GM12878 (cell line): ENCODE results near the gene DHRS9. TPM values are rescaled to one million over a fixed set of nuclear protein-coding genes. Genes with fewer than 3 reads are reported as not detected.
"Not testable (repeated sequence)": the region's sequence is repeated elsewhere in the genome, so short reads cannot be mapped to it uniquely, and the experiment has no call there.

ENCODE experiments used
- ATAC-seq: fragments of 200-7000 bp; cut with Tn5 transposase; 3 replicates; pipeline ENCODE4 v1.9.1; 2020; ENCODE audit warnings: mild to moderate bottlenecking, moderate library complexity
- BruUV-seq: library from RNA; stranded (reverse); fragments of 400-500 nt; replicated peaks from 2 replicates; lab custom pipeline; 2021; lab: Mats Ljungman, UMichigan
- CTCF ChIA-PET: fragments of 300-600 bp; sonication (Branson Sonifier 250); formaldehyde crosslinking; extraction: SDS; loops from one replicate; lab custom pipeline; 2021; ENCODE audit warnings: inconsistent platforms; lab: Yijun Ruan, JAX
- POLR2A ChIA-PET: fragments of 350-600 bp; formaldehyde crosslinking; extraction: SDS; loops from one replicate; lab custom pipeline; 2021; ENCODE audit warnings: inconsistent platforms; lab: Charles Lee
- RAD21 ChIA-PET: fragments of 300-600 bp; sonication (Branson Sonifier 250); formaldehyde crosslinking; loops from one replicate; lab custom pipeline; 2023; ENCODE audit warnings: antibody characterized with exemption; ENCODE audit not compliant: unreplicated experiment; lab: Charles Lee
- SMC1A ChIA-PET: fragments of 300-600 bp; sonication (Branson Sonifier 250); formaldehyde crosslinking; loops from one replicate; lab custom pipeline; 2023; ENCODE audit not compliant: unreplicated experiment, uncharacterized antibody; lab: Charles Lee
- DNase-seq: peaks from one replicate; pipeline ENCODE4 v3.0.0-alpha.2; 2011; ENCODE audit warnings: low read depth, low spot score
- FAIRE-seq: peaks from 3 replicates; lab custom pipeline; 2011; peaks lifted over from hg19 to GRCh38; lab: Jason Lieb, UNC
- H2AFZ ChIP-seq: 2 replicates; pipeline ENCODE4 v1.6.0; 2011; ENCODE audit warnings: low read depth, low read length, control low read depth; ENCODE audit not compliant: control insufficient read depth
- H3K27ac ChIP-seq: 2 replicates; pipeline ENCODE4 v1.5.1; 2011; ENCODE audit warnings: control low read depth; ENCODE audit not compliant: control insufficient read depth, insufficient read depth
- H3K27me3 ChIP-seq, 2 experiments: replicated peaks in 1 of 2; 2 replicates each; pipeline versions ENCODE4 v1.6.0 to v1.6.1; 2011; ENCODE audit warnings: low read length in 1 of 2; ENCODE audit not compliant: control insufficient read depth in 2 of 2, insufficient read depth in 2 of 2
- H3K36me3 ChIP-seq, 2 experiments: 2 replicates each; pipeline ENCODE4 v1.5.1; 2011; ENCODE audit warnings: low read length in 1 of 2; ENCODE audit not compliant: control insufficient read depth in 2 of 2, insufficient read depth in 2 of 2
- H3K4me1 ChIP-seq: 2 replicates; pipeline ENCODE4 v1.6.1; 2011; ENCODE audit warnings: mild to moderate bottlenecking, low read length, moderate library complexity, mixed read lengths; ENCODE audit not compliant: control insufficient read depth, insufficient read depth
- H3K4me2 ChIP-seq: 2 replicates; pipeline ENCODE4 v1.6.0; 2011; ENCODE audit warnings: control low read depth; ENCODE audit not compliant: control insufficient read depth, insufficient read depth
- H3K4me3 ChIP-seq: fragments of 200-600 bp; sonication (generic); 2 replicates; pipeline ENCODE4 v1.5.1; 2016
- H3K79me2 ChIP-seq: 2 replicates; pipeline ENCODE4 v1.6.0; 2011; ENCODE audit warnings: low read length; ENCODE audit not compliant: control insufficient read depth, insufficient read depth
- H3K9ac ChIP-seq: 2 replicates; pipeline ENCODE4 v1.8.0; 2011; ENCODE audit warnings: low read length, control low read depth, mixed read lengths; ENCODE audit not compliant: control insufficient read depth, insufficient read depth
- H3K9me3 ChIP-seq: replicated peaks from 3 replicates; pipeline ENCODE4 v1.5.1; 2011; ENCODE audit warnings: mild to moderate bottlenecking, low read length; ENCODE audit not compliant: control insufficient read depth, insufficient read depth
- H4K20me1 ChIP-seq: 2 replicates; pipeline ENCODE4 v1.6.0; 2011; ENCODE audit not compliant: control insufficient read depth, insufficient read depth
- WGBS: methylation state at CpG from one replicate; pipeline ENCODE4 v1.1.6; 2016; ENCODE audit warnings: low lambda C conversion rate; ENCODE audit not compliant: insufficient replicate concordance, insufficient coverage; ENCODE audit errors: missing lambda C conversion rate; 5-methylcytosine and 5-hydroxymethylcytosine counted together
- in situ Hi-C: fragments of 300-500 bp; cut with MboI; formaldehyde crosslinking; loops from 9 replicates; pipeline ENCODE4 v1.14.3; 2018; ENCODE audit warnings: mixed read lengths
- intact Hi-C: fragments of 100-400 bp; cut with micrococcal nuclease; formaldehyde crosslinking; loops from one replicate; pipeline ENCODE4 v1.14.2; 2022; ENCODE audit not compliant: unreplicated experiment
- polyA plus RNA-seq, 11 experiments: library from polyadenylated mRNA; depleted of rRNA in 4 of 11; unstranded in 6 of 11; stranded (reverse) in 5 of 11; fragments of >200 nt; fragmentation: Nextera tagmentation in 4 of 11; fragmentation: Illumina TruSeq in 1 of 11; extraction: Ambion mirVana in 4 of 11; extraction: Trizol in 1 of 11; gene quantifications; 1 replicate in 1 of 11; 2 replicates in 10 of 11; pipeline versions ENCODE4 v1.2.1 to v1.2.3, GENCODE V29; 2011 to 2016; ENCODE audit warnings: inconsistent platforms in 2 of 11, missing spikeins in 2 of 11, low read depth in 1 of 11
- total RNA-seq, 4 experiments: library from RNA; depleted of rRNA in 3 of 4; stranded (reverse); fragments of >200 nt in 3 of 4; fragmentation: Illumina TruSeq in 1 of 4; extraction: Trizol in 1 of 4; gene quantifications; 2 replicates each; pipeline versions ENCODE4 v1.2.1 to v1.2.3, GENCODE V29; 2013 to 2021
- TF ChIP-seq, protein P1 (sequence below), 3 experiments: IDR thresholded peaks in 2 of 3; conservative IDR thresholded peaks in 1 of 3; 2 replicates each; pipeline ENCODE4 v1.5.1; 2011; ENCODE audit warnings: low read depth in 3 of 3, low read length in 3 of 3, mild to moderate bottlenecking in 3 of 3, control low read depth in 2 of 3, moderate library complexity in 2 of 3, inconsistent platforms in 1 of 3, mixed read lengths in 1 of 3; ENCODE audit not compliant: control insufficient read depth in 2 of 3, insufficient read depth in 1 of 3; ENCODE audit errors: extremely low read depth in 1 of 3

DHRS9 gene
- total and polyA plus RNA-seq, 10 of the 15 experiments (the other 5 are each of a cell fraction or from before 2014, with no cell fraction given) = 0.09 to 0.34 (median 0.13) TPM; not detected in 5

DNA sequence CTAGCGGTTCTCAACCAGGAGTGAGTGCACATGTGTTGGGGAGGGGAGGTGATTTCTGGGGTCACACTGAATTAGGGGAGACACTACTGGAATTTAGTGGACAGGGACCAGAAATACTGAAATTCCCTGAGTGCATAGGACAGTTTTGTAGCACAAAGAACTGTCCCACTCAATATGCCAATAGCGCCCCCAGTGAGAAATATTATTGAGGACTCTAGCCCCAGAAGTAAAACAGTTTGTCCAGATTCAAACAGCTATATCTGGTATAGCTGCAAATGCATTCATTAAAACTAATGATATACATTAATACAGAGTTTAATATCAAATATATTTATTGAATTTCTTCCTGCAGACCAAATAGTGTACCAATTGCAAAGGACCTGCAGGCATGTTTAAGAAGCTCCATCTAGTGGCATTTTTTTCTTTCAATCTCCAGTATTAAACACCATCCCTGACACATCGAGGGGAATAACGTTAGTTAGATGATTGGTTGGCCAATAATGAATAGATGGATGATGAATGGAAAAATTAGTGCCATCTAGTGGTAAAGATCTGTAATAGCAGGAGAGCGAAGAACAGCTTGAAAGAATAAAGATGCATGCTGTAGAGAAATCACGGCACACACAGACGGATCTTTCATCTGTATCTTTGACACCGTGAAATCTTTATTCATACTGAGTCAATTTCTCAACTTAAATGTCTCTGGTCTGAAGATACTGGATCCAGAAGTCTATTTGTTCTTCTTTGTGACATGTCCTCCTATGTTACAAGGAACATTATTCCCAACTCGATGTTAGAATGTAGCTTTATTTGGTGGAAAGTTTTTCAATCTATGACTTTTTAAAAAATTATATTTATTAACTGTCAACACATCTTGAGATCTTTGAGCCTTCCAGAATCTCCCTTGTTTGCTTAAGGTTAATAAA is 62.5 kb downstream of the DHRS9 start (continued):
- TF ChIP-seq, protein P1, sequence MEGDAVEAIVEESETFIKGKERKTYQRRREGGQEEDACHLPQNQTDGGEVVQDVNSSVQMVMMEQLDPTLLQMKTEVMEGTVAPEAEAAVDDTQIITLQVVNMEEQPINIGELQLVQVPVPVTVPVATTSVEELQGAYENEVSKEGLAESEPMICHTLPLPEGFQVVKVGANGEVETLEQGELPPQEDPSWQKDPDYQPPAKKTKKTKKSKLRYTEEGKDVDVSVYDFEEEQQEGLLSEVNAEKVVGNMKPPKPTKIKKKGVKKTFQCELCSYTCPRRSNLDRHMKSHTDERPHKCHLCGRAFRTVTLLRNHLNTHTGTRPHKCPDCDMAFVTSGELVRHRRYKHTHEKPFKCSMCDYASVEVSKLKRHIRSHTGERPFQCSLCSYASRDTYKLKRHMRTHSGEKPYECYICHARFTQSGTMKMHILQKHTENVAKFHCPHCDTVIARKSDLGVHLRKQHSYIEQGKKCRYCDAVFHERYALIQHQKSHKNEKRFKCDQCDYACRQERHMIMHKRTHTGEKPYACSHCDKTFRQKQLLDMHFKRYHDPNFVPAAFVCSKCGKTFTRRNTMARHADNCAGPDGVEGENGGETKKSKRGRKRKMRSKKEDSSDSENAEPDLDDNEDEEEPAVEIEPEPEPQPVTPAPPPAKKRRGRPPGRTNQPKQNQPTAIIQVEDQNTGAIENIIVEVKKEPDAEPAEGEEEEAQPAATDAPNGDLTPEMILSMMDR (IDR thresholded peaks at IDR 0.05 in 2 of 3, conservative IDR thresholded peaks at IDR 0.05 in 1 of 3; ENCODE audit: control insufficient read depth in 2 of 3, extremely low read depth in 1 of 3, insufficient read depth in 1 of 3, low read depth in 3 of 3, low read length in 3 of 3) = peak; percentile 63 to 76 (median 72); a peak in 5 of 6 replicates

DNA sequence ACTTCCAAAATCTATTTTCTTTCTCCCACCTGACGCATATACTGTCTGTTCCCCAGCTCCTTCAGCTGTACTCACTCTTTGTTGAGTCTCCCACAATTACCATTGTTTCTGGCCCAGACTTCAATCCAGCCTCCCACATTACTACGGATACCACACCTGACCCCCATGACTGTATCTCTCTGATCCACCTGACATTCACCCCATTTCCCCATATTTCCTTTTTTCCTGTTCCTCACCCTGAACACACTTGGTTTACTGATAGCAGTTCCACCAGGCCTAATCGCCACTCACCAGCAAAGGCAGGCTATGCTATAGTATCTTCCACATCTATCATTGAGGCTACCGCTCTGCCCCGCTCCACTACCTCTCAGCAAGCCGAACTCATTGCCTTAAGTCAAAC is 64.9 kb downstream of the DHRS9 start:
- H3K4me3 ChIP-seq, intact Hi-C loops, H3K4me1 ChIP-seq, ATAC-seq, H3K27me3 ChIP-seq, H2AFZ ChIP-seq, H3K79me2 ChIP-seq, RAD21 ChIA-PET, POLR2A ChIA-PET, DNase-seq, H3K27ac ChIP-seq, H3K4me2 ChIP-seq, H3K36me3 ChIP-seq, H3K9me3 ChIP-seq, BruUV-seq, FAIRE-seq, in situ Hi-C loops, H3K9ac ChIP-seq, H4K20me1 ChIP-seq: not testable (repeated sequence)
- CTCF ChIA-PET = interaction anchor here (1.1 kb wide), 1 partner anchor 23 kb away, joined by 5 read pairs; no protein-coding TSS in a partner anchor
- WGBS = 65% methylated on average over 6 of the region's 6 CpGs
- SMC1A ChIA-PET = interaction anchor here (1.1 kb wide), 1 partner anchor 20 kb away, joined by 3 read pairs; no protein-coding TSS in a partner anchor

DNA sequence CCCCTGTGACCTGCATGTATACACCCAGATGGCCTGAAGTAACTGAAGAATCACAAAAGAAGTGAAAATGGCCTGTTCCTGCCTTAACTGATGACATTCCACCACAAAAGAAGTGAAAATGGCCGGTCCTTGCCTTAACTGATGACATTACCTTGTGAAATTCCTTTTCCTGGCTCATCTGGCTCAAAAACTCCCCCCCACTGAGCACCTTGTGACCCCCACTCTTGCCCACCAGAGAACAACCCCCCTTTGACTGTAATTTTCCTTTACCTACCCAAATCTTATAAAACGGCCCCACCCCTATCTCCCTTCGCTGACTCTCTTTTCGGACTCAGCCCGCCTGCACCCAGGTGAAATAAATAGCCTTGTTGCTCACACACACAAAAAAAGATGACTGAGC is 67.1 kb downstream of the DHRS9 start:
- H3K27me3 ChIP-seq, DNase-seq, BruUV-seq, in situ Hi-C loops, H3K27ac ChIP-seq, H3K9ac ChIP-seq, H3K9me3 ChIP-seq, POLR2A ChIA-PET, H3K4me2 ChIP-seq, H3K36me3 ChIP-seq, SMC1A ChIA-PET, H3K4me1 ChIP-seq, CTCF ChIA-PET, FAIRE-seq, ATAC-seq, H3K79me2 ChIP-seq, intact Hi-C loops, H3K4me3 ChIP-seq, RAD21 ChIA-PET, H2AFZ ChIP-seq, H4K20me1 ChIP-seq: not testable (repeated sequence)
- 42% methylated on average over 4 of the region's 5 CpGs for WGBS
